Measurements from ENCODE around the gene EIF4E3. TPM values are rescaled to one million over a fixed set of nuclear protein-coding genes. Genes with fewer than 3 reads are reported as not detected.
A peak's percentile ranks its signal among the peaks of the same experiment; 100 is the strongest.

EIF4E3 gene
- total and polyA plus RNA-seq, 2 of the 13 experiments (the other 11 are each of a cell fraction or from before 2014, with no cell fraction given): 0.07 to 0.15 TPM

- no peak overlapping the region for H3K4me3 ChIP-seq (replicated peaks in 1 of 3; ENCODE audit: insufficient read depth in 1 of 3, low read depth in 2 of 3, low read length in 3 of 3)
- H3K9me3 ChIP-seq (ENCODE audit: low read length): no peaks in the 10 kb centered on the region
- POLR2A ChIA-PET: no interaction called here
- H3K79me2 ChIP-seq (ENCODE audit: insufficient read depth, low read length): no peaks in the 10 kb centered on the region
- CTCF ChIA-PET (ENCODE audit: low intra/inter-chr PET ratio, low total read pairs): no interaction called here
- in situ Hi-C loops (cut with HindIII; ENCODE audit: extremely low pct_ligation_motif_present, low pct_unique_long_range_greater_than_20kb): loop anchor here (25.0 kb wide), 2 partner anchors 1105 to 1380 kb away; no protein-coding TSS in a partner anchor
- H3K4me2 ChIP-seq (ENCODE audit: low read depth, low read length): no peak overlapping the region
- no peak for FAIRE-seq
- no peak for TF ChIP-seq SMAD3 (CRISPR knock-in tag; IDR thresholded peaks at IDR 0.05)
- TF ChIP-seq SNRNP70 (IDR thresholded peaks at IDR 0.05; ENCODE audit: low read depth, low read length): no peak
- TF ChIP-seq ZNF597 (CRISPR knock-in tag; IDR thresholded peaks at IDR 0.05): no peak
- TF ChIP-seq SMAD9 (CRISPR knock-in tag; IDR thresholded peaks at IDR 0.05): no peak
- TF ChIP-seq, protein P1, sequence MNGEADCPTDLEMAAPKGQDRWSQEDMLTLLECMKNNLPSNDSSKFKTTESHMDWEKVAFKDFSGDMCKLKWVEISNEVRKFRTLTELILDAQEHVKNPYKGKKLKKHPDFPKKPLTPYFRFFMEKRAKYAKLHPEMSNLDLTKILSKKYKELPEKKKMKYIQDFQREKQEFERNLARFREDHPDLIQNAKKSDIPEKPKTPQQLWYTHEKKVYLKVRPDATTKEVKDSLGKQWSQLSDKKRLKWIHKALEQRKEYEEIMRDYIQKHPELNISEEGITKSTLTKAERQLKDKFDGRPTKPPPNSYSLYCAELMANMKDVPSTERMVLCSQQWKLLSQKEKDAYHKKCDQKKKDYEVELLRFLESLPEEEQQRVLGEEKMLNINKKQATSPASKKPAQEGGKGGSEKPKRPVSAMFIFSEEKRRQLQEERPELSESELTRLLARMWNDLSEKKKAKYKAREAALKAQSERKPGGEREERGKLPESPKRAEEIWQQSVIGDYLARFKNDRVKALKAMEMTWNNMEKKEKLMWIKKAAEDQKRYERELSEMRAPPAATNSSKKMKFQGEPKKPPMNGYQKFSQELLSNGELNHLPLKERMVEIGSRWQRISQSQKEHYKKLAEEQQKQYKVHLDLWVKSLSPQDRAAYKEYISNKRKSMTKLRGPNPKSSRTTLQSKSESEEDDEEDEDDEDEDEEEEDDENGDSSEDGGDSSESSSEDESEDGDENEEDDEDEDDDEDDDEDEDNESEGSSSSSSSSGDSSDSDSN (CRISPR knock-in tag; IDR thresholded peaks at IDR 0.05): no peak
- TF ChIP-seq, protein P2, sequence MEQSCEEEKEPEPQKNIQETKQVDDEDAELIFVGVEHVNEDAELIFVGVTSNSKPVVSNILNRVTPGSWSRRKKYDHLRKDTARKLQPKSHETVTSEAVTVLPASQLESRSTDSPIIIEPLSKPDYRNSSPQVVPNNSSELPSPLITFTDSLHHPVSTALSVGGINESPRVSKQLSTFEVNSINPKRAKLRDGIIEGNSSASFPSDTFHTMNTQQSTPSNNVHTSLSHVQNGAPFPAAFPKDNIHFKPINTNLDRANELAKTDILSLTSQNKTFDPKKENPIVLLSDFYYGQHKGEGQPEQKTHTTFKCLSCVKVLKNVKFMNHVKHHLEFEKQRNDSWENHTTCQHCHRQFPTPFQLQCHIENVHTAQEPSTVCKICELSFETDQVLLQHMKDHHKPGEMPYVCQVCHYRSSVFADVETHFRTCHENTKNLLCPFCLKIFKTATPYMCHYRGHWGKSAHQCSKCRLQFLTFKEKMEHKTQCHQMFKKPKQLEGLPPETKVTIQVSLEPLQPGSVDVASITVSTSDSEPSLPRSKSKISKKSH (CRISPR knock-in tag; IDR thresholded peaks at IDR 0.05; ENCODE audit: borderline replicate concordance): no peak
- no peak for TF ChIP-seq ZBTB44 (CRISPR knock-in tag; IDR thresholded peaks at IDR 0.05)
- no peak for TF ChIP-seq HDAC2 (CRISPR knock-in tag; IDR thresholded peaks at IDR 0.05)
- no peak for TF ChIP-seq RNF2 (conservative IDR thresholded peaks at IDR 0.05; ENCODE audit: low read depth)
- no peak for TF ChIP-seq TCF7 (IDR thresholded peaks at IDR 0.05; ENCODE audit: low read depth)
- no peak for TF ChIP-seq ZNF124 (CRISPR knock-in tag; IDR thresholded peaks at IDR 0.05)
- no peak for TF ChIP-seq ZNF225 (CRISPR knock-in tag; IDR thresholded peaks at IDR 0.05)
- H3K36me3 ChIP-seq (replicated peaks in 1 of 2; ENCODE audit: control insufficient read depth in 1 of 2, insufficient read depth in 2 of 2, low read length in 2 of 2): no peaks in the 10 kb centered on the region
- H2AFZ ChIP-seq (ENCODE audit: low read length): no peak overlapping the region
- peaks cover 8% of the 10 kb centered on the region; the same call in 1 of the 2 replicates for H3K4me1 ChIP-seq (ENCODE audit: insufficient read depth, low read length)
- ATAC-seq: peak; percentile 38; the same call in 1 of the 3 replicates
- WGBS (ENCODE audit: low lambda C conversion rate): 1% methylated on average over 5 of the region's 5 CpGs
- H3K9ac ChIP-seq (ENCODE audit: insufficient read depth, low read depth, low read length): no peak overlapping the region
- no peak overlapping the region for H3K27ac ChIP-seq (ENCODE audit: extremely low read length, insufficient read depth, low read length)
- H4K20me1 ChIP-seq (ENCODE audit: insufficient read depth, low read length): no peaks in the 10 kb centered on the region
- intact Hi-C loops (cut with micrococcal nuclease; ENCODE audit: unreplicated experiment): no loop called here
- no TSS peak for BruUV-seq (replicated peaks)
- no peaks in the 10 kb centered on the region; a peak in 1 of 5 replicates for H3K27me3 ChIP-seq (ENCODE audit: control insufficient read depth in 1 of 2, insufficient read depth in 2 of 2, low read length in 2 of 2)
- no peak for DNase-seq (ENCODE audit: low spot score)
Observed at GRCh38 chr3:71707595-71707994, 17.6 kb downstream of the EIF4E3 start.

Data from HepG2 (cell line).